Activated CD4-positive, CD25-positive, alpha-beta regulatory T cell treated with anti-CD3 and anti-CD28 coated beads, Interleukin-2, amount 50 U/mL, for 72 hours (primary cell): ENCODE measurements around the gene ITGA3.

Source experiments
- DNase-seq: peaks from one replicate; pipeline ENCODE4 v3.0.0; 2021

ITGA3 gene

DNA sequence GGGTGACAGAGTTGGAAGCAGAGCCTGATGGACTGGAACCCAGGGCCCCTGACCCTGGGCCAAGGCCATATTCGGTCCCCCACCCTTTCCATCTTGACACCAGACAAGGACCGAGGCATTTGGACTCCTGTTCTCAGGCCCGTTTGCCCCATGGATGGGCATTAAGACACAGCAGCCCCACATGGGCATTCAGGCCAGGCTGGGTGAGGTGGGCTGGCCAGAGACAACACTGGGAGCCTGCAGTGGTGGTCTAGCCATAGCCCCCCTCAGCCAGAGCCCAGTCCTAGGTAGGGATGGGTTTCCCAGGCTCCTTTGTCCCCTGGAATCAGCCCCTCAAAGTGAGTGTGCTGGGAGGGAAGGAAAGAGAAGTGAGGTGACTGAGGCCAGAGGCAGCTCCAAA, 40.8 kb downstream of the ITGA3 start:
- no peak for DNase-seq

DNA sequence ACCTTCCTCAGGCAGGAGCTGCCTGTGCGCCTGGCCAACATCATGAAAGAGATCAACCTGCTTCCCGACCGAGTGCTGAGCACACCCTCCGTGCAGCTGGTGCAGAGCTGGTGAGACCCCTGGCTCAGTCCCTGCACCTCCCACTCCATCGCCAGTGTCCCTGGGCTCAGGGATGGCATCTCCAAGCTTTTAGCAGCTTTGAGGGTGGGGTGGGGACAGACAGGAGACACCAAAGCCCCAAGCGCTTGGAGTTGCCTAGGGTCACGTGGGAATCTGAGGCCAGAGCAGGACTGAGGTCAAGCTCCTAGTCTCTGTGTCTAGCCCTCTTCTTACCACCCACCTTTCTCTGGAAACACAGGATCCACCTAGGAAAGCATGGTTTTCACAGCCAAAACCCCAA, 41.5 kb downstream of the ITGA3 start:
- no peak for DNase-seq

DNA sequence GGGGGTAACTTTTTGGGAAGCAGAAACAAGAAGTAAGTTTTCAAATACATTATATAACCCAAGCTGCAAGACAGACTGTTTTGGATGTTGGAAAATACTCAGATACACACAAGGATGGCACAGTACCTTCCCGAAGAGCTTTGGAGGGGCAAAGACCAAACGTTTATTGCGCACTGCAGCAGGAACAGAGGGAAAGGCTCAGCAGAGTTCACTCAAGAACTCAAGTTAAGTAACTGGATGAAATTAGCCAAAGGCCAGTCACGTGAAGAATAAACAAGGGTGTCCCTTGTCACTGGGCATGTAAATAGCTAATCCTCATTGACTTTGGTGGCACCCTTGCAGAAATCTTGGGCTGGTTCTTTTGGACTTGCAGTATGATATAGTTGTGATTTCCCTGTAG, 42.0 kb downstream of the ITGA3 start:
- no peak for DNase-seq

DNA sequence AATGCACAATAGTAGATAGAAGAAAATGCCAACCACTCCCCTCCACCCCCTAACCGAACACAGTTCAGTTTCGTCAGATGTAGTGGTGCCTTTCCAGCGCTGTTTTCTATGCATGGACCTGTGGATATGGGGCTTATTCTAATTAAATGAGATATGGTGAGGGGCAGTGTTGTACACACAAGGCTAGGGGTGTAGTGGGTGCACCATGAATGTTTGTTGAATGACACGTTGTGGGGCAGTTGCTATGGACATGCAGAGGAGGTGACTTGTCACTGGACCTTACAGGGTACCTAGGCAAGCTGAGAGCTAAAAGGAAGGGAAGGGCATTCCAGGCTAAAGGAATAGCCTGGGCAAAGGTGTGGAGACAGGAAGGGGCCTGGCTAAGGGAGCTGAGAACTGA, 42.7 kb downstream of the ITGA3 start:
- no peak for DNase-seq

DNA sequence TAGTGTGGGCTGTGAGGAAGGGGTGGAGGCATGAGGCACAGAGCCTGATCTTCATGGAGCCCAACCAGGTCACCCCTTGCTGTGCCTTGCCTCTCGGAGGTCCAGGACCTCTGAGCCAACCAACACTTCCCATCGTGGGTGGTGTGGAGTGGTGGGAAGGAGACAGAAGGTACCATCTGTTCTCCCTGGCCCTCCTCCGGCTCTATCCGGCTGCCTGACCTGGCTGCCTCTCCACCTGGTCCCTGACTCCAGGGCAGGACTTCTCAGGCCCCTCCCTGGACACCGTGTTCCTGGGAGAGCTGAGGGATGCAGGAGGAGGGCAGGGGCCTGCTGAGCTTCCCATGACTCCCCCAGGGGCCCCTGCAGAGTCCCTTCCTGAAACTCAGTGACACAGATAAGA, 43.1 kb downstream of the ITGA3 start:
- no peak for DNase-seq

DNA sequence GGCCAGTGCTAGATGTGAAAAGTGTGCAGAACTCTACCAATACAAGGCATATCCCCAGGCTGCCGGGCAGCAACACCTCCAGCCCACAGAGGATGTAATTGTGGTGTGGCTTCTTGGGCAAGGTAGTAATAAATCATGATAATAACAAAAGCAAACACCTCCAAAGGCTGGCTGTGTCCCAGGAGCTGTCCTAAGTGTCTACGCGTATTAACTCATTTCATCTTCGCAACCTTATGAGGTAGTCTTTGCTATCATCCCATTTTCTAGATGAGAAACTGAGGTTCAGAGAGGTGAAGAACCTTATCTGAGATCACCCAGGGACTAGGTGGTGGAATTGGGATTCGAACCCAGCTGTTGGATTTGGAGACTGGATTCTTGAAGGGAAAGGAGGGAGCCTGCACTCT, 44.6 kb downstream of the ITGA3 start:
- no peak for DNase-seq

DNA sequence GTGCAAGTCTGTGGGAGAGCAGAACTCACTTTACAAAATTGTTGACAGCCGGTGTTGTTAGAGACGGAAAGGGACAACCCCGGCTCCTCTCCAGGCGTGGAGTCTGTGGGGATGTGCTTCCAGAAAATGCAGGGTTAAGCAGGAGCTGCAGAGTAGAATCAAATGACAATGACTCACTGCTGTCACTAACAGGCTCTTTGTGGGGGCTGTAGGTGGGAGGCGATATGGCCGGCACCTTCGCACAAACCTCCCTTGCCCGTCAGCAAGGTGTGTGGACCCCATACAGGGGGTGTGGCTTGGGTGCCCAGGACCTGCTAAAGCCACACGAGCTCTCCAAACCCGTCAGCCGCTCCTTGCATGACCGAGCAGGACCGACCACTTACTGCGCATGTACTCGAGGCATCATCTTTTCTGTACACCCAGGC, 45.0 kb downstream of the ITGA3 start:
- DNase-seq, result no peak

DNA sequence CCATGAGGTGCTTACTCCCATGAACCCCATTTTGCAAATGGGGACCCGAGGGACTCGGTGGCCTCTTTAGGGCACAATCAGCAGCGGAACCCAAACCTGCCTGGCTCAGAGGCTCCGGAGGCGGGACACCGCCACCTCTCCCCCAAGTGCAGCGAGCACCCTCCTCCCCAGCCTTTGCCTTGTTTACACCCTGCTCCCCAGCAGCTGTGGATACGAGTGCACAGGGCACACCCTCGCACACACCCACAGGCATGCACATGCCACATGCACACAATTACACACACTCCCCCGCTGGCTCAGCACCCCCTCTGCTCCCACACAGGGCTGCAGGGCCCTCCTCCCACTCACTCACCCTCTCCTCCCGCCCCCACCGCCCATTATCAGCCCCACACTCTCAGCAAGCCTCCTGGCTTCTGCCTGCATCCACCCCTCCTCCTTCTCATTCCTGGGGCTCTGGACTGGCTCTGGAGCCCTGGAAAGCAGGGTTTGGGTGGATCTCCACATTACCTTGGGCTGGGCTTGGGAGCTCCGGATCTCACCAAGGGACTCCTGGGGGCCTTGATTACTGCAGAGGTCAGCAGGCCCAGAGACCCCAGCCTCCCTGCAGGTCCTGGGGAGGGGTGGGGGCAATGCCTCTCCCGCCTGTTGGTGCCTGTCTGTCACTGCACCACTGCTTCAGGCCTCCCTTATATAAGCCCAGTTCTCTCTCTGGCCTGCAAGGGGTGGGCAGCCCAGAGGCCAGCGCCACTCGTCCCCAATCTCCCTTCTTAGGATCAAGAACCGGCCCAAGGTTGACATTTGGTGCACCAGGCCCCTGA, 45.6 kb downstream of the ITGA3 start:
- no peak for DNase-seq

DNA sequence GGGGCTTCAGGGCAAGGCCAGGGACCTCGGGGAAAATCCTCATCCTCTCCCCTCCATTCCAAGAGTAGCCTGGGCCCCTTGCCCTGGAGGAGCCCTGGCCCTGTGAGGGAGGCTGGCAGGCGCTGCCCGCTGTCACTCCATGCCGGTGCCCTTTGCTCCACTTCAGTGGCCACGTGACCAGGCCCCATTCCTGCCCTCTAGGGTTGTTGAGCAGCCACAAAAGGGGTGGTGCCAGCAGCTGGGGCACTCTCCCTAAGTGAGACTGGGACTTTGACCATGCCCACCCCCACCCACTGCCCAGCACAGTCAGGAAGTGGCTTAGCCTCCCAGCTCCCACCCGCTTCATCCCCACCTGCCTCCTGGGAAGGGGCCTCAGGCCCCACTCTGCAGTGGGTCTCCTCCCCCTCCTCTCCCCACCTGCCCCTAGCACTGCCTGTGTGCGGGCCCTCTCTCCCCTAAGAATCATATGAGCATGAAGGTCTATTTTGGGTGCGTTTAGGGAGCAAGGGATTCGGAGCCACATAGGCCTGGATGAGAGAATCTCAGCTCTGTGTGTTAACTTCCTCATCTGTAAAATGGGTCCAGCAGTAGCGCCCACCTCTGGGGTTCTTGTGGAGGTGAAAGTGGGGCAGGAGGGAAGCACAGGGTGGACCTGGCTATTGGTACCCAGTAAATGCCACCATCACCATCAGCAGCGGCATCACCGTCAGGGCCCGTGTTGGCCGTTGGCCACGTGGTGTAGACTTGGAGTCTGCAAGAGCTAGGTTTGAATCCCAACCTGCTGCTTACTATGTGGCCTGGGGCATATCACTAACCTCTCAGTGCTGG, 46.5 kb downstream of the ITGA3 start:
- DNase-seq, result no peak

DNA sequence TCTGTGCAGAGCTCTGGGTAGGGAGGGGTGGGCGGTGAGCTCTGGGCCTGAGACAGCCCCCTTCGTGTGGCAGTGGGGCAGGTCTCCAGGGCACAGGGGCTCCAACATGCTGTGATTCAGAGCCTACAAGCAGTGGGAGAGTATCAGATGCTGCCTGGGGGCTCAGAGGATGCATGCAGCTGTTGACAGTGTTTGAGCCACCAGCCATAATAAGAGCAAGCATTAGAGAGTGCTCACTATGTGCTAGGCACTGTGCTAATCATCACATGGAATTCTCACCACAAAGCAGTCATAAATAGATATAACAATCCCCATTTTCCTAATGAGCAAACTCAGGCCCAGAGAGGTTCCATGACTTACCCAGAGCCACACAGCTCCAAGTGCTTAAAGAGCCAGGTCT, 47.3 kb downstream of the ITGA3 start:
- no peak for DNase-seq

DNA sequence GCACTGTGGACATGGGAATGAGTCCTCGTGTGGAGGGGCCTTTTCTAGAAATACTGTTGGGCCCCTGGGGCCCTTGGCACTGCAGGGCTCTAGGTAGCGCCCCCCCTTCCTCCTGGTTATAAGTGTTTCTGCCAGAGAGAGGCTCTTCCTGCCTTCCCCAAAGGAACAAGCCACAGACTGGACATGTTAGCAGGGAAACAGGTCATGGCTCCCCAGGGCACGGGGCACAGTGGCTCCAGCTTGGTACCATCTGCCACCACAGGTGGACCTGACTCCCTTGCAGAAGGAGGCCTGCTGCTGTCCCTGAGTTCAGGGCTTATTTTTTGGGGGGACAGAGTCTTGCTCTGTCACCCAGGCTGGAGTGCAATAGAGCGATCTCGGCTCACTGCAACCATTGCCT, 48.0 kb downstream of the ITGA3 start:
- no peak for DNase-seq

DNA sequence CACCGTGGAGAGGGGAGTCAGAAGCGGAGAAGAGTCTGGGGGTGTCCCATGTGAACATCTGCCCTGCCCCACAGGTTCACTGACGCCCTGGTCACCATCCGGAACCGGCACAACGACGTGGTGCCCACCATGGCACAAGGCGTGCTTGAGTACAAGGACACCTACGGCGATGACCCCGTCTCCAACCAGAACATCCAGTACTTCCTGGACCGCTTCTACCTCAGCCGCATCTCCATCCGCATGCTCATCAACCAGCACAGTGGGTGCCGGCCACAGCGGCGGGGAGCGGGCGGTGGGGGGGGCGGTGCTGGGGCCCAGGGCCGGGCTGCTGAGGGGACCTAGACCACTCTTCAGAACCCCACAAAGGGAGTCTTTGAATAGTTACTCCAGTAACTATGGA, 49.9 kb downstream of the ITGA3 start:
- DNase-seq, result no peak

DNA sequence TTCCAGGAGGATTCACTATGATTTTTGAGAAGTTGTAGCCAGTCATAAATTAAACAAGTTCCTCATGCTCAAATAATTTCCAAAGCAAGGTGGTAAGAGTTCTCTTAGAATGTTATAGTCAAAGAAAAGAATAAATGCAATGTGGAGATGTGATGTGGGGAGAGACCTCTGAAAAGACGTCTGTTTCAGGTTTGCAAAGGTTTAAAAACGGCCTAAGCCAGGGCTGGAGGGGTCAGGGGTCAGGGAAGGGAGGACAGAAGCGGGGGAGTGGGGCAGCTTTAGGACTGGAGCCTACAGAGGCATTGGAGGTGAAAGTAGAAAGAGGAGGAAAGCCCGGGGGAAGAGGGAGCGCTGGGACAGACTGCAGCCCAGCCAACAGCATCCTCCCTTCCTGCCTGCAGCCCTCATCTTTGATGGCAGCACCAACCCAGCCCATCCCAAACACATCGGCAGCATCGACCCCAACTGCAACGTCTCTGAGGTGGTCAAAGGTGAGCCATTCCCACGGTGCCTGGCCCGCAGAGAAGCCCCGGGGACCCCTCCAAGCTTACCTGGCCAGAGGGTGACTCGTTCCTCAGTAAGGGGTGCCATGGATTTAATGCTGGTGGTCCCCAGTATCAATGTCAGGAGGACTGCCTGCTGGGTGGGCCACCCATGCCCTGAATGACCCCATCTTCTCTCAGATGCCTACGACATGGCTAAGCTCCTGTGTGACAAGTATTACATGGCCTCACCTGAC, 50.7 kb downstream of the ITGA3 start:
- DNase-seq, result no peak

DNA sequence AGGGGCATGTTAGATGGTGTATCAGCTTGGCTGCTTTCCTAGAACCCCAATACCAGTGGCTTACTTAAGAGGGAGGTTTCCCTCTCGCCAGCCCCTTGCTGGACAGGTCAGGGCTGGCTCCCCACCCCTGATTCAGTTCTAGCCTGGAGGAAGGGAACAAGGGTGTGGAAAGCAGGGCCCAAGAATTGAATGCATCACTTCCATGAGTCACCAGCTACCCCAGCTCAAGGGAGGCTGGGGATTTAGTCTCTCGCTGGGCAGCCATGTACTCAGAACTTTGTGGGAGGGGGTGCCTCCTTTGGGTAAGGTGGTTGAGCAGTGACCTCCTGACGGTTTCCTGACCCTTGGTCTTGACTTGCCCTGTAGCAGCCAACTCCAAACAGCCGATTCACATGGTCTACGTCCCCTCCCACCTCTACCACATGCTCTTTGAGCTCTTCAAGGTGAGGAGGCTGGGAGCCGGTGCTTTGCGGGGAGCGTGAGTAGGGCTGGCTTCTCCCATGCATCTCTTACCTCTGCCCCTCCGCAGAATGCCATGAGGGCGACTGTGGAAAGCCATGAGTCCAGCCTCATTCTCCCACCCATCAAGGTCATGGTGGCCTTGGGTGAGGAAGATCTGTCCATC, 52.0 kb downstream of the ITGA3 start:
- DNase-seq, result no peak

DNA sequence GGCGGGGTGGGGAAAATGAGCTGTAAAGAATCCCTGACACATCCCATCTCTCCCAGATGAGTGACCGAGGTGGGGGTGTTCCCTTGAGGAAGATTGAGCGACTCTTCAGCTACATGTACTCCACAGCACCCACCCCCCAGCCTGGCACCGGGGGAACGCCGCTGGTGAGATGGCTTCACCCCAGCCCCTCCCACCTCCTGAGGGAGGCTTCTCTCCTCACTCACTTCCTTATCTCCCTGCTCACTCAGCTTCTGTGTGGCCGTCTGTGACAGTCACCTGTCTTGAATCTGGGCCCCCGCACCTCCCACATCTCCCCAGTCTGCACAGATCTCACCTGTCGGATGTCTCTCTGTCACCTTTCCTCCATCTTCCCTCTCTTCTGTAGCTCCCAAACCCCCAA, 52.6 kb downstream of the ITGA3 start:
- DNase-seq, result no peak

DNA sequence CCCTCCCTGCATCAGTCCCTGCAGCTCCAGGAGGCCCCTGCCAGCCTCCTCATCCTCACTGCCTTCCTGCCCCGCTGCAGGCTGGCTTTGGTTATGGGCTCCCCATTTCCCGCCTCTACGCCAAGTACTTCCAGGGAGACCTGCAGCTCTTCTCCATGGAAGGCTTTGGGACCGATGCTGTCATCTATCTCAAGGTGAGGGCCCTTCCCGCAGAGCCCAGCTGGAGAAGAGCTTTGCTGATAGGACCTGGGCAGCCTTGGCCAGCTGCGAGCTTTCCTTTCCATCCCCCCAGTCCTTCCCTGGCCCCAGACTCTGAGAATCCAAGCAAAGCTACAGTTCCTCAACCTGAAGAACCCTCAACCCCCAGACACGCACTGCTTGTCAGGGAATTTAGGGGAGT, 53.3 kb downstream of the ITGA3 start:
- DNase-seq, result no peak

DNA sequence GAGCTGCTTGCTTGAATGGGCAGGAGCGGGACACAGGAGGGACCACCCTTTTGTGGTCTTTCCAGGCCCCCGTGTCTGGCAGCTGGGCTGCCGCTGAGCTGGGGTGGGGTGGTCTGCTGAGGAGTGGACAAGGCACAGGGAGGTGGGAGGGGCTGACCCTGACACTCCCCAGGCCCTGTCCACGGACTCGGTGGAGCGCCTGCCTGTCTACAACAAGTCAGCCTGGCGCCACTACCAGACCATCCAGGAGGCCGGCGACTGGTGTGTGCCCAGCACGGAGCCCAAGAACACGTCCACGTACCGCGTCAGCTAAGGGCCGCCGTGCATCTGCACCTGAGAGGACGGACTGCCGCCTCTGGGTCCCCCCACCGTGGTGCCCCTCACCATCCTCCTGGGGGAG, 53.9 kb downstream of the ITGA3 start:
- no peak for DNase-seq

DNA sequence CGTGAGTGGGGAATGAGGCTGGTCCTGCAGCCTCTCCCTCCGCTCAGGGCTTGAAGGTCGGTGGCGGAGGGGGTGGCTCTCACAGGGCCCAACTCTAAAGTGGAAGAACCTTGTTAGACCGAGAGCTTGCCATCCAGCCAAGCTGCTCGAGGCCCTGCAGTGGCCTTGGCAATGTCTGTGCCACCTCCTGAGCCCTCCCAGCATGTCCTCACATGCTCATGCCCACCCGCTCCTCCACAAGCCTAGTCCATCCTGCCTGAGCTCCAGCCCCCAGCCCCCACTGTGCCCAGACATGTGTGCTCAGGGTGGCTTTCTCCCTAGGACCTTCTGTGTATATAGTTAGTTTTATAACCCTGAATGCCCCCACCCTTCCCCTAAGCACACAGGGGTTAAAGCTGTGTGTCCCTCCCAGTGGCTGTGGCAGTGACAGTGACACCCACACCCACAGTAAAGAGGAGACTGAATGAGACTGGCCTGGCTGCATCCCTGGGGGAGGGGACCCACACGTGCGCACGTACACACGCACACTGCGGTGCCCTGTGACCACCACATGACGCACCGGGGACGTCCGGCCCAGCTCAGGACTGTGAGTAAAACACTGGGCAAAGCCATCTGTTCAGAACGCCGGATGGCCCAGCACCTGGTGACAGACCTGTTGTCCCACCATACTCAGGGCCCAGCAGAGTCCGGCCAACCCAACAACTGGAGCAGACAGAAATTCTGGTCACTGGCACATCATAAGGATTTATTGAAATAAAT, 54.9 kb downstream of the ITGA3 start:
- DNase-seq, result no peak

DNA sequence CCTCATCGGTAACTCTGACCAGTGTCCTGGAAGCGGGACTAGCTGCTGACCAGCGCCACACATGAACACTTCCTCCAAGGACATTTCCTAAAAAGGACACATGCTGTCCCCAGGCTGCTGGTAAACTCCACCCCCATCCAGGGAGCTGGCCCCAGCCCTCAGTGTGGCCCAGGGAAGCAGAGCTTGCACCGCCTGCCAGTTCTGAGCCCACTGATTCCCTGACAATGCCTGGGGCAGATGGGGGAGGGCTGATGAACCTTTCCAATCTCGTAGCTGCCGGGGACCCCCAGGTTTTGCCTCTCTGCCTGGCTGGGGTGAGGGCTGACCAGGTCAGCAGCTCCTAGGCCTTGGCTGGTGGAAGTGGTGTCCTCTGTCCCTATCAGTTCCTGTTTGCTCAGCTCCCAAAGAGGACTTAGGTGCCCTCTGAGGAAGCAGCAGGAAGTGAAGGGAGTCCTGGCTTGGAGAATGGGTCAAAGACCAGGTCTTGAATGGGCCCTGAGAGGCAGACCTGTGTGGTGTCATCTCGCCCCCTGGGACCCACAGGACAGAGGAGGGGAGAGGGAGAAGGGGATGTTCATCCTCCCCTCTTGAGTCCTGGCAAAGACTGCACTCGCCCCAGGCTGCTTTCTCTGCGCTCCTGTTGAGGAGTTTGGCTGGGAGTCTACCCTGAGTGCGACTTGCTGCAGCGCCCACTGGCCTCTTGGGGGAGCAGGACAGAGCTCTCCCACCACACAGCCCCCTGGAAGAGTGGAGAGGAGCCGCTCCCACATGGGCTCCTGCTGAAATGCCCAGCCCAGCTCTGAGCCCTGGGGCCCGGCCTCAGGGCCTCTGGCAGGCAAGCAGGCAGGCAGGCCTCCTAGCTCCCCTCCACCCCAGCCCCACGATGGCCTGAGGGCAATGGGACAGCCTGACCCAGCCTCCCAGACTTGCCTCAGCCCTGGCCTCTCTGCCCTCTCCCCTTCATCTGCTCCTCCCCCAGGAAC, 56.1 kb downstream of the ITGA3 start:
- no peak for DNase-seq

DNA sequence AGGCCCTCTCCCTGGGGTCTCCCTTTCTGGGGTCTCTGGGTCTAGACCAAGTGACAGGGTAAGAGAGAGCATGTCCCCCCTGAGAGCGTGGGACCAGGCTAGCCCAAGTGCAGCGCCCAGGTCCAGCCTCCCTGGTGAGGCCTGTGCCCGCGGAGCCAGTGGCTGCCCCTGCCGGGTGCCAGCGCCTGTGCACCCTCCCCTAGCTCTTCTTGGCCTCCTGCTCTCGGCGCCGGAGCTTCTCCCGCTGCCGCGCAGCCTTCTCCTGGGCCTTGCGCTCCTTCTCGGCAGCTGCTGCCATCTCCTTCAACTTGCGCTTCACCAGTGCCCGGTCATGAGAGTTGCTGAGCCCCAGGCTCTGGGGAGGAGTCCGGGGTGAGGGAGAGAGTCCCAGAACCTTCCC, 56.8 kb downstream of the ITGA3 start:
- no peak for DNase-seq
